Right lobe of liver (tissue), 4 donors: ENCODE results near the gene RHBDD1.

Experiments used
- CTCF ChIP-seq, 4 donors: fragments of 200-600 bp in 3 of 4; fragments of 450-650 bp in 1 of 4; IDR thresholded peaks; one replicate each; pipeline versions ENCODE4 v1.5.1 to v1.8.0; 2016 to 2022; ENCODE audit warnings: antibody characterized with exemption in 4 of 4, mild to moderate bottlenecking in 2 of 4
- POLR2A ChIP-seq: fragments of 450-650 bp; IDR thresholded peaks from one replicate; pipeline ENCODE4 v1.6.1; 2017; ENCODE audit warnings: antibody characterized with exemption, mild to moderate bottlenecking
- donor health status: DM: no; HTN: no; CAD: no.
- donor health status: DM: no; HTN: no; CAD: no.
- donor health status: DM: no; HTN: yes; CAD: no.

DNA sequence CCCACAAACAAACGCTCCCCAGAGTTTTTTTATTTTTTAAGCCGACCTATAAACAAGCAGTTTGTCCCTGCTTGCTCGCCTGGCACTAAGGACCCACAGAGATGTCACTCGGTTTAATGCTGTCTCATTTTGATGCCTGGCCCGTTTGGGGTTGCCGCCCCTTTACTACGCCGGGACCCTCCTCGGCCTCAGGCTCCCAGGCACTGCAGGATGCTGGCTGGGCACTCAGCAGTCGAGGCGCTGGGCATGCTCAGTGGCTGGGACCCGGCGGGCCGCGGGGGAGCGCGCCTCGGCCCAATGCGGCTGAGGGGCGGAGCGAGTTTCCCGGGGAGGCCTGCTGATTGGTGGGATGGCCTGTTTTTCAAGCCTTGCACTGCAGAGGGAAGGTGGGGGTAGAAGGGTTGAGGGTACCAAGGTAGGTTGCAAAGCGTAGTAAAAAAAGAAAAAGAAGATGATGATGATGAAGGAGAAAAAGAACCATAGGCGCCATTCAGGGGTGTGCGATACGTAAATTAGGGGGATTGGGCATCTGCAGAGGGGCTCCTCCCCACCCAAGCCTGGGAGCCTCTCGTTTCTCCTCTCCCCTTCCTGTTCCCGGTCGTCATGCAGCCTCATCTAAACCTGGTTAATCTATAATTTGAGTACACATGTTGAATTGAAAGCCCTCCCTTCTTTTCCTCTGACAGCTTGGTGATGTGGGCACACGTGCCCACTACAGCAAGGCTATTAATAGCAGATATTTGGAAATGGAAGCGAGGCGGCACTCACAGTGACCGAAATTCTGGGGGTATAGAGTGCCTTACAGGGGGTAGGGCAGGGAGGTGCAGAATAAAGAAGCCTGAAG is 34.7 kb upstream of the RHBDD1 start:
- TF ChIP-seq CTCF (IDR thresholded peaks at IDR 0.05) (no peak), POLR2A (peak; percentile 77)
